K562 (cell line): ENCODE measurements around the gene FRMD1. TPM values are rescaled to one million over a fixed set of nuclear protein-coding genes. Genes with fewer than 3 reads are reported as not detected.

Experiments
- ARID3A ChIP-seq: IDR thresholded peaks from 2 replicates; pipeline ENCODE4 v1.6.1; 2012; ENCODE audit warnings: low read depth, low read length, improper control_type of control experiment, borderline replicate concordance
- CEBPZ ChIP-seq: fragments of 150-350 bp; IDR thresholded peaks from 2 replicates; pipeline ENCODE4 v1.6.1; 2014; ENCODE audit warnings: low read depth, mild to moderate bottlenecking, low read length, borderline replicate concordance
- CTCF ChIP-seq, 3 experiments: IDR thresholded peaks in 2 of 3; conservative IDR thresholded peaks in 1 of 3; 2 replicates each; pipeline ENCODE4 v1.5.1; 2011 to 2012; ENCODE audit warnings: low read length in 3 of 3, mild to moderate bottlenecking in 3 of 3, control low read depth in 2 of 3, improper control_type of control experiment in 1 of 3, inconsistent platforms in 1 of 3, low read depth in 1 of 3, mixed read lengths in 1 of 3, moderate library complexity in 1 of 3; ENCODE audit not compliant: insufficient read depth in 2 of 3
- DEAF1 ChIP-seq: fragments of 450-650 bp; formaldehyde crosslinking; IDR thresholded peaks from 2 replicates; pipeline ENCODE4 v1.4.0; 2020; ENCODE audit warnings: mild to moderate bottlenecking, moderate library complexity
- MAFK ChIP-seq: IDR thresholded peaks from 2 replicates; pipeline ENCODE4 v1.6.1; 2011; ENCODE audit warnings: low read length, improper control_type of control experiment
- NFIC ChIP-seq: fragments of 450-650 bp; IDR thresholded peaks from 2 replicates; pipeline ENCODE4 v1.6.1; 2017; ENCODE audit warnings: mild to moderate bottlenecking, inconsistent platforms
- SIN3A ChIP-seq, 2 experiments: fragments of 150-350 bp in 1 of 2; IDR thresholded peaks; 2 replicates each; pipeline ENCODE4 v1.6.1; 2011 to 2016; ENCODE audit warnings: borderline replicate concordance in 2 of 2, low read depth in 2 of 2, low read length in 2 of 2, mild to moderate bottlenecking in 2 of 2, moderate library complexity in 2 of 2; ENCODE audit not compliant: control insufficient read depth in 1 of 2
- SMC3 ChIP-seq: conservative IDR thresholded peaks from 2 replicates; pipeline ENCODE4 v1.6.1; 2011; ENCODE audit warnings: low read depth, low read length, improper control_type of control experiment; ENCODE audit not compliant: insufficient read depth
- SUPT5H ChIP-seq: fragments of 450-650 bp; IDR thresholded peaks from 2 replicates; pipeline ENCODE4 v1.6.1; 2016
- UBTF ChIP-seq, 2 experiments: IDR thresholded peaks; 2 replicates each; pipeline ENCODE4 v1.6.1; 2012; ENCODE audit warnings: improper control_type of control experiment in 2 of 2, low read depth in 2 of 2, low read length in 2 of 2, borderline replicate concordance in 1 of 2
- ZNF274 ChIP-seq: IDR thresholded peaks from 2 replicates; pipeline ENCODE4 v1.6.1; 2011; ENCODE audit warnings: low read depth, mild to moderate bottlenecking, low read length, moderate library complexity, borderline replicate concordance
- polyA plus RNA-seq, 8 experiments: library from polyadenylated mRNA; depleted of rRNA in 4 of 8; stranded (reverse) in 5 of 8; unstranded in 3 of 8; fragments of >200 nt; fragmentation: Nextera tagmentation in 2 of 8; fragmentation: Illumina TruSeq in 1 of 8; extraction: Ambion mirVana in 2 of 8; extraction: Trizol in 1 of 8; gene quantifications; 2 replicates each; pipeline versions ENCODE4 v1.2.1 to v1.2.3, GENCODE V29; 2011 to 2014; ENCODE audit warnings: inconsistent platforms in 1 of 8, missing spikeins in 1 of 8
- total RNA-seq, 7 experiments: library from RNA; depleted of rRNA in 6 of 7; stranded (reverse); fragments of >200 nt in 6 of 7; fragmentation: Illumina TruSeq in 2 of 7; extraction: Trizol in 2 of 7; gene quantifications; 2 replicates each; pipeline versions ENCODE4 v1.2.1 to v1.2.3, GENCODE V29; 2011 to 2021; ENCODE audit warnings: low replicate concordance in 1 of 7

Gene FRMD1
- total and polyA plus RNA-seq, 9 of the 15 experiments (the other 6 are each of a cell fraction or from before 2014, with no cell fraction given): 0.01 to 0.04 (median 0.01) TPM; not detected in 6

GRCh38 chr6:168060521-168060931, 18.5 kb downstream of the FRMD1 start (continued):
- TF ChIP-seq CTCF (IDR thresholded peaks at IDR 0.05 in 2 of 3, conservative IDR thresholded peaks at IDR 0.05 in 1 of 3; ENCODE audit: insufficient read depth in 2 of 3, low read depth in 1 of 3, low read length in 3 of 3) (peak; percentile 71 to 83 (median 74)), ZNF274 (no peak), DEAF1 (CRISPR knock-in tag) (0 out of 2 replicates have a peak, but pooled peaks have one; percentile 37), ARID3A (no peak), CEBPZ (no peak), NFIC (0 out of 2 replicates have a peak, but pooled peaks have one; percentile 45), MAFK (no peak), SUPT5H (no peak), SMC3 (peak; percentile 54), SIN3A (IDR thresholded peaks at IDR 0.05; ENCODE audit: borderline replicate concordance in 2 of 2, control insufficient read depth in 1 of 2, low read depth in 2 of 2, low read length in 2 of 2) (no peak), UBTF (IDR thresholded peaks at IDR 0.05; ENCODE audit: borderline replicate concordance in 1 of 2, low read depth in 2 of 2, low read length in 2 of 2) (0 out of 4 replicates have a peak, but pooled peaks of 1 of the 2 experiments have one; percentile 17)
